HEK293 (cell line): ENCODE measurements around the gene ALLC.

Experiments used
- CTCF ChIA-PET: fragments of 350-600 bp; formaldehyde crosslinking; extraction: SDS; loops from one replicate; lab custom pipeline; 2021; ENCODE audit warnings: antibody characterized with exemption; lab: Yijun Ruan, JAX
- POLR2A ChIA-PET: fragments of 300-600 bp; formaldehyde crosslinking; extraction: SDS; loops from one replicate; lab custom pipeline; 2020; ENCODE audit warnings: antibody characterized with exemption, inconsistent platforms; lab: Yijun Ruan, JAX
- H3K27ac ChIP-seq: fragments of 200-500 bp; sonication (Bioruptor generic); 2 replicates; pipeline ENCODE4 v1.5.1; 2014; ENCODE audit warnings: low read depth, low read length, control low read depth, inconsistent platforms; ENCODE audit errors: extremely low read depth
- H3K36me3 ChIP-seq, 2 experiments: fragments of 200-500 bp in 1 of 2; sonication (Bioruptor generic) in 1 of 2; 1 replicate in 1 of 2; 2 replicates in 1 of 2; pipeline ENCODE4 v1.5.1; 2014 to 2017; ENCODE audit warnings: inconsistent platforms in 2 of 2, low read length in 2 of 2; ENCODE audit not compliant: control insufficient read depth in 2 of 2, insufficient read depth in 1 of 2
- H3K4me1 ChIP-seq: fragments of 200-500 bp; sonication (Bioruptor generic); 2 replicates; pipeline ENCODE4 v1.5.1; 2014; ENCODE audit warnings: mild to moderate bottlenecking, low read length, inconsistent platforms; ENCODE audit not compliant: control insufficient read depth, insufficient read depth
- H3K4me3 ChIP-seq: 2 replicates; pipeline ENCODE4 v1.5.1; 2011; ENCODE audit warnings: low read depth, mild to moderate bottlenecking, control low read depth, low read length, moderate library complexity
- H3K9me3 ChIP-seq: fragments of 200-500 bp; sonication (Bioruptor generic); 2 replicates; pipeline ENCODE4 v1.5.1; 2014; ENCODE audit warnings: low read depth, low read length, inconsistent platforms; ENCODE audit not compliant: control insufficient read depth, insufficient read depth
- ATF2 ChIP-seq: fragments of 450-650 bp; formaldehyde crosslinking; IDR thresholded peaks from 2 replicates; pipeline ENCODE4 v1.5.1; 2016; ENCODE audit warnings: missing biosample characterization, missing genetic modification characterization, low read depth
- GLI4 ChIP-seq: fragments of 450-650 bp; formaldehyde crosslinking; IDR thresholded peaks from 2 replicates; pipeline ENCODE4 v1.5.1; 2016; ENCODE audit warnings: missing biosample characterization, missing genetic modification characterization
- PBX3 ChIP-seq: sonication (generic); formaldehyde crosslinking; IDR thresholded peaks from 2 replicates; pipeline ENCODE4 v1.8.1; 2022; ENCODE audit warnings: mild to moderate bottlenecking, moderate library complexity, missing genetic modification reagents
- SP7 ChIP-seq: fragments of 450-650 bp; formaldehyde crosslinking; IDR thresholded peaks from 2 replicates; pipeline ENCODE4 v1.5.1; 2016; ENCODE audit warnings: missing biosample characterization, missing genetic modification characterization
- YY2 ChIP-seq: fragments of 450-650 bp; formaldehyde crosslinking; IDR thresholded peaks from 2 replicates; pipeline ENCODE4 v1.5.1; 2016; ENCODE audit warnings: missing biosample characterization, missing genetic modification characterization
- ZBTB11 ChIP-seq: fragments of 450-650 bp; formaldehyde crosslinking; conservative IDR thresholded peaks from 2 replicates; pipeline ENCODE4 v1.5.1; 2016; ENCODE audit warnings: low read depth, missing biosample characterization, missing genetic modification characterization
- ZBTB26 ChIP-seq: fragments of 450-650 bp; formaldehyde crosslinking; optimal IDR thresholded peaks from 2 replicates; pipeline ENCODE3; 2016; ENCODE audit warnings: missing biosample characterization, mild to moderate bottlenecking, missing genetic modification characterization
- ZNF138 ChIP-seq: fragments of 450-650 bp; formaldehyde crosslinking; IDR thresholded peaks from 2 replicates; pipeline ENCODE4 v1.5.1; 2016; ENCODE audit warnings: missing biosample characterization, missing genetic modification characterization, borderline replicate concordance
- ZNF148 ChIP-seq: fragments of 450-650 bp; formaldehyde crosslinking; IDR thresholded peaks from 2 replicates; pipeline ENCODE4 v1.5.0; 2017; ENCODE audit warnings: missing biosample characterization, missing genetic modification characterization, borderline replicate concordance
- ZNF221 ChIP-seq: fragments of 450-650 bp; formaldehyde crosslinking; IDR thresholded peaks from 2 replicates; pipeline ENCODE4 v1.5.1; 2017; ENCODE audit warnings: missing biosample characterization, missing genetic modification characterization, borderline replicate concordance
- ZNF24 ChIP-seq: fragments of 450-650 bp; formaldehyde crosslinking; IDR thresholded peaks from 2 replicates; pipeline ENCODE4 v1.5.1; 2016; ENCODE audit warnings: missing biosample characterization, missing genetic modification characterization
- ZNF664 ChIP-seq: fragments of 450-650 bp; formaldehyde crosslinking; IDR thresholded peaks from 2 replicates; pipeline ENCODE4 v1.5.1; 2016; ENCODE audit warnings: missing biosample characterization, missing genetic modification characterization
- ZNF670 ChIP-seq: fragments of 450-650 bp; formaldehyde crosslinking; IDR thresholded peaks from 2 replicates; pipeline ENCODE4 v1.5.1; 2016; ENCODE audit warnings: missing biosample characterization, missing genetic modification characterization, low read depth
- ZNF791 ChIP-seq: fragments of 450-650 bp; formaldehyde crosslinking; IDR thresholded peaks from 2 replicates; pipeline ENCODE4 v1.5.1; 2016; ENCODE audit warnings: missing biosample characterization, missing genetic modification characterization
- ZSCAN23 ChIP-seq: fragments of 450-650 bp; formaldehyde crosslinking; IDR thresholded peaks from 2 replicates; pipeline ENCODE4 v1.5.1; 2016; ENCODE audit warnings: missing biosample characterization, missing genetic modification characterization
- ZSCAN5A ChIP-seq: fragments of 450-650 bp; formaldehyde crosslinking; IDR thresholded peaks from 2 replicates; pipeline ENCODE4 v1.5.1; 2016; ENCODE audit warnings: missing biosample characterization, missing genetic modification characterization

Gene ALLC

GRCh38 chr2:3634596-3635121, 23.3 kb upstream of the ALLC start:
- ChIA-PET POLR2A (no interaction called here), CTCF (interaction anchor here (0.6 kb wide), 1 partner anchor 733 kb away, joined by 3 read pairs; no protein-coding TSS in a partner anchor)
- Histone ChIP-seq H3K9me3 (no peaks in the 10 kb centered on the region), H3K4me1 (no peaks in the 10 kb centered on the region), H3K27ac (no peak overlapping the region), H3K4me3 (no peak overlapping the region)
- TF ChIP-seq ZSCAN5A (tag by site-specific recombination) (no peak), GLI4 (tag by site-specific recombination) (no peak), ZNF791 (no peak), ZNF221 (tag by site-specific recombination) (no peak), ZBTB11 (no peak), YY2 (no peak), ZNF24 (tag by site-specific recombination) (no peak), ZNF148 (no peak), ZNF664 (no peak), ATF2 (tag by site-specific recombination) (no peak), SP7 (tag by site-specific recombination) (no peak), ZBTB26 (tag by site-specific recombination) (no peak), ZNF670 (tag by site-specific recombination) (no peak), ZSCAN23 (no peak), ZNF138 (tag by site-specific recombination) (no peak), PBX3 (no peak)
- TF ChIP-seq, all 188 proteins: peak for 0
- no peaks in the 10 kb centered on the region for H3K36me3 ChIP-seq
